Nephron progenitor cell (in vitro differentiated cells): ENCODE results near the gene ACOT11.
"Not testable (repeated sequence)": the region's sequence is repeated elsewhere in the genome, so short reads cannot be mapped to it uniquely, and the experiment has no call there.

ENCODE experiments used
- DNase-seq: peaks from one replicate; pipeline ENCODE4 v3.0.0; 2021
- H3K27ac Mint-ChIP-seq: 2 replicates; pipeline ENCODE4 v1.8.0; 2021; ENCODE audit warnings: mild to moderate bottlenecking, moderate library complexity, mixed read lengths
- H3K27me3 Mint-ChIP-seq: 2 replicates; pipeline ENCODE4 v1.8.0; 2021; ENCODE audit warnings: mild to moderate bottlenecking, low read depth, mixed read lengths; ENCODE audit not compliant: poor library complexity
- H3K36me3 Mint-ChIP-seq: 2 replicates; pipeline ENCODE4 v1.8.0; 2021; ENCODE audit warnings: low read depth, mixed read lengths
- H3K4me1 Mint-ChIP-seq: 2 replicates; pipeline ENCODE4 v1.8.0; 2021; ENCODE audit warnings: mixed read lengths
- H3K4me3 Mint-ChIP-seq: 2 replicates; pipeline ENCODE4 v1.8.0; 2021; ENCODE audit warnings: mild to moderate bottlenecking, moderate library complexity, mixed read lengths
- H3K9me3 Mint-ChIP-seq: 2 replicates; pipeline ENCODE4 v1.8.0; 2021; ENCODE audit warnings: mild to moderate bottlenecking, moderate library complexity, mixed read lengths
- TF ChIP-seq, protein P1 (sequence below): fragments of 200-600 bp; sonication (generic); IDR thresholded peaks from 2 replicates; pipeline ENCODE4 v1.5.0; 2021; ENCODE audit warnings: antibody characterized with exemption

The ACOT11 gene

GRCh38 chr1:54516249-54516920, 31.6 kb upstream of the ACOT11 start:
- Mint-ChIP-seq H3K4me1 (peaks cover 29% of the 10 kb centered on the region), H3K27me3 (peaks cover 9% of the 10 kb centered on the region), H3K36me3 (no peaks in the 10 kb centered on the region), H3K9me3 (peaks cover 8% of the 10 kb centered on the region), H3K4me3 (no peak overlapping the region), H3K27ac (no peak overlapping the region)
- no peak for DNase-seq
- TF ChIP-seq, protein P1, sequence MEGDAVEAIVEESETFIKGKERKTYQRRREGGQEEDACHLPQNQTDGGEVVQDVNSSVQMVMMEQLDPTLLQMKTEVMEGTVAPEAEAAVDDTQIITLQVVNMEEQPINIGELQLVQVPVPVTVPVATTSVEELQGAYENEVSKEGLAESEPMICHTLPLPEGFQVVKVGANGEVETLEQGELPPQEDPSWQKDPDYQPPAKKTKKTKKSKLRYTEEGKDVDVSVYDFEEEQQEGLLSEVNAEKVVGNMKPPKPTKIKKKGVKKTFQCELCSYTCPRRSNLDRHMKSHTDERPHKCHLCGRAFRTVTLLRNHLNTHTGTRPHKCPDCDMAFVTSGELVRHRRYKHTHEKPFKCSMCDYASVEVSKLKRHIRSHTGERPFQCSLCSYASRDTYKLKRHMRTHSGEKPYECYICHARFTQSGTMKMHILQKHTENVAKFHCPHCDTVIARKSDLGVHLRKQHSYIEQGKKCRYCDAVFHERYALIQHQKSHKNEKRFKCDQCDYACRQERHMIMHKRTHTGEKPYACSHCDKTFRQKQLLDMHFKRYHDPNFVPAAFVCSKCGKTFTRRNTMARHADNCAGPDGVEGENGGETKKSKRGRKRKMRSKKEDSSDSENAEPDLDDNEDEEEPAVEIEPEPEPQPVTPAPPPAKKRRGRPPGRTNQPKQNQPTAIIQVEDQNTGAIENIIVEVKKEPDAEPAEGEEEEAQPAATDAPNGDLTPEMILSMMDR, result no peak

DNA sequence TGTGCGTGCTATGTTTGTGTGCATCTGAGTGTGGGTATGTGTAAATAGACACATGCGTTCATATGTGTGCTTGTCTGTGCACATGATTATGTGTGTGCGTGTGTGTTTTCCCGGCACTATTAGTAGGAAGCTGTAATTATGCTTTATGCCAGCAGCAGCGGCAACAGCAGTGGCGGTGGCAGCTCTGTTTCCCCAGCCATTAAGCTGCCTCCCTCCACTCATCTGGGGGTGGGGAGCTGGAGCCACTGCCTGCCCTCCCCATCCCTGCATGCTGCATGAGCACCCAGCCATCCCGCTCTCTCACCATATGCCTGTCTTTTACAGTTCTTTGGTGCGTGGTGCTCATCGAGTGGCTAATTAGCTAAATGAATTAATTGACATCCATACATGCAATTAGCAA, 30.5 kb upstream of the ACOT11 start:
- H3K27me3 Mint-ChIP-seq, result peaks cover 9% of the 10 kb centered on the region
- TF ChIP-seq, protein P1, result no peak
- no peaks in the 10 kb centered on the region for H3K36me3 Mint-ChIP-seq
- DNase-seq, result no peak
- H3K27ac Mint-ChIP-seq, result no peak overlapping the region
- peaks cover 29% of the 10 kb centered on the region for H3K4me1 Mint-ChIP-seq
- no peak overlapping the region for H3K4me3 Mint-ChIP-seq
- H3K9me3 Mint-ChIP-seq, result peaks cover 3% of the 10 kb centered on the region

DNA sequence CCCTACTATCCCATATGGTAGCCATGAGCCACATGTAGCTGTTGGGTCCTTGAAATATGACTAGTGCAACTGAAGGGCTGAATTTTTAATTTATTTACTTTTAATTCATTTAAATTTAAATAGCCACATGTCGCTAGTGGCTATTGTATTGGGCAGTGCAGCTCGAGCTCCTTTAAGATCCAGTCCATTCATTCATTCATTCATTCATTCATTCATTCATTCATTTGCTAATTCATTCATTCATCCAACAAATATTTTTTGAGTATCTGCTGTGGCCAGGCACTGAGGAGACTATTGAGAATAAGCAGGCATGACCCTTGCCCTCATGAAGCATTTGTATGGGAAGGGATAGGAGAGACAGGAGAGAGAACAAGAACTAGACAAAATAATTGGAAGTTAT, 29.5 kb upstream of the ACOT11 start:
- H3K4me1 Mint-ChIP-seq, result peaks cover 29% of the 10 kb centered on the region
- DNase-seq, result no peak
- H3K4me3 Mint-ChIP-seq, result no peak overlapping the region
- TF ChIP-seq, protein P1, result no peak
- H3K27ac Mint-ChIP-seq, result no peak overlapping the region
- peaks cover 9% of the 10 kb centered on the region for H3K27me3 Mint-ChIP-seq
- H3K36me3 Mint-ChIP-seq, result no peaks in the 10 kb centered on the region
- no peaks in the 10 kb centered on the region for H3K9me3 Mint-ChIP-seq

DNA sequence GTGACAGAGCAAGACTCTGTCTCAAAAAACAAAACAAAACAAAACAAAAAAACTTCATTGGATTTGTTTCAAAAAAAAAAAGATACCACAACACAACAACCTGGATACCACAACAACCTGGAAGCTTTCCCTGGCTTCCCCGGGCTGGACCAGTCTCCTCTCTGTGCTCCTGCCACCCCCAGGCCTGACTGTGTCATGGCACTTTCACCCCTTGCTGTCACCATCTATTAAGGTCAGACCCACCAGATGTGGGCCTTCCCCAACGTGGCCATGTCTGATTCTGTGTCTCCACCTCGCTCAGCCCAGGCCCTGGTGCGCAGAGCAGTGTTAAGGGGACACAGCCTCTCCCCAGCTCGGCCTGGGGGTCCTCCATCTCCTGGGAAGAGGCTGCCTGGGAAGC, 28.3 kb upstream of the ACOT11 start:
- H3K9me3 Mint-ChIP-seq, result peaks cover 5% of the 10 kb centered on the region
- peaks cover 29% of the 10 kb centered on the region for H3K4me1 Mint-ChIP-seq
- H3K27ac Mint-ChIP-seq, result no peak overlapping the region
- TF ChIP-seq, protein P1, result no peak
- no peak for DNase-seq
- peaks cover 13% of the 10 kb centered on the region for H3K27me3 Mint-ChIP-seq
- no peaks in the 10 kb centered on the region for H3K36me3 Mint-ChIP-seq
- no peak overlapping the region for H3K4me3 Mint-ChIP-seq

DNA sequence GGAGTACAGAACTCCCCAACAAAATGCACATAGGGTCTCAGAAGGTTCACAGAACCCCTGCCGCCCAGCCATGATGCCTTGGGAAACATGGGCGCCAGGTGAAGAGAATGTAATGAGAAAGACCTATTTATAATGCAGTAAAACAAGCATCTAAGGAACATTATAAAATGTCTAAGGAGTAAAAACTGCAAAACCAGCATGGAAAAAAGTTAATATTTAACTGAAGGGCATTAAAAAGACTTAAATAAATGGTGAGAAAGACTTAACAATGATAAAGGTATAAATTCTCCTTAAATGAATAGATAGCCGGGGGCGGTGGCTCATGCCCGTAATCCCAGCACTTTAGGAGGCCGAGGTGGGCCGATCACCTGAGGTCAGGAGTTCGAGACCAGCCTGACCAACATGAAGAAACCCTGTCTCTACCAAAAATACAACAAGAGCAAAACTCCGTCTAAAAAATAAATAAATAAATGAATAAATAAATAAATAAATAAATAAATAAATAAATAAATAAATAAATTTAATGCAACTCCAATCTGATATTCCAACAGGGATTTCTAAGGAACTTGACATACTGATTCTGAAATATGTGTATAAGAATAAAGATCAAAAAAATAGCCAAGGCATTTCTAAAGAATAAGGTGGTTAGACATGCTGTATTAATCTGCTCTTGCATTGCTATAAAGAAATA, 27.3 kb upstream of the ACOT11 start:
- H3K9me3 Mint-ChIP-seq, result peaks cover 5% of the 10 kb centered on the region
- H3K27ac Mint-ChIP-seq, result no peak overlapping the region
- TF ChIP-seq, protein P1, result no peak
- no peak for DNase-seq
- H3K36me3 Mint-ChIP-seq, result no peaks in the 10 kb centered on the region
- peaks cover 13% of the 10 kb centered on the region for H3K27me3 Mint-ChIP-seq
- H3K4me3 Mint-ChIP-seq, result no peak overlapping the region
- peaks cover 29% of the 10 kb centered on the region for H3K4me1 Mint-ChIP-seq

- not testable (repeated sequence) for H3K9me3 Mint-ChIP-seq, H3K4me1 Mint-ChIP-seq, H3K36me3 Mint-ChIP-seq, H3K27ac Mint-ChIP-seq, H3K4me3 Mint-ChIP-seq, DNase-seq
- H3K27me3 Mint-ChIP-seq, result peaks cover 16% of the 10 kb centered on the region
Observed at GRCh38 chr1:54526565-54526964, 21.5 kb upstream of the ACOT11 start.
